Sigmoid colon (tissue), 4 donors: Measurements from ENCODE around the gene UBQLN3.

Source experiments
- CTCF ChIP-seq, 4 experiments: fragments of 450-650 bp in 3 of 4; fragments of 200-600 bp in 1 of 4; IDR thresholded peaks; one replicate each; pipeline ENCODE4 v1.5.1; 2016 to 2019; ENCODE audit warnings: antibody characterized with exemption in 4 of 4, mild to moderate bottlenecking in 3 of 4, moderate library complexity in 2 of 4
- POLR2AphosphoS5 ChIP-seq, 4 donors: sonication (generic); formaldehyde crosslinking; IDR thresholded peaks; one replicate each; pipeline ENCODE4 v1.6.1; 2017; ENCODE audit warnings: antibody characterized with exemption in 4 of 4

DNA sequence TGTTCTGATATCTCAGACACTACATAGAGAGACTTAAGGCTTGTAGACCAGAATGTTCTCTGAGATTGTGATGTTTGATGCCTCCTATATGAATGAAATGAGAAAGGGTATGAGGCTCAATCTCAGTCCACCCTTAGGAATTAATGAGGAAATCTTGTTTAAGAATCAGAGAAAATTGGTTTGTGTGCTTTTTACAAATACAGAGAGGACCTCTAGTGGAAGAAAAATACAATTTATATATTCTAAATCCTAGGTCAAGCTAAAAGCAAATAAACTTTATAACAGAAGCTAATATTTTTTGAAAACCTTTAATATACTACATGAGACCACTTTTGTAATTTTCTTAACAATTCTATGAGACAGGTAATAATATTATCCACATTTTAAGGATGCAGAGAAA lies 43.6 kb upstream of the UBQLN3 start:
- TF ChIP-seq POLR2AphosphoS5 (IDR thresholded peaks at IDR 0.05) (no peak), CTCF (IDR thresholded peaks at IDR 0.05) (no peak)
